ENCODE measurements around the gene CD93. TPM values are rescaled to one million over a fixed set of nuclear protein-coding genes. Genes with fewer than 3 reads are reported as not detected.

The CD93 gene
- total RNA-seq, 1 donor from 2014 or later: not detected

- no peaks in the 10 kb centered on the region for H3K27me3 Mint-ChIP-seq
- no peak for TF ChIP-seq CTCF (IDR thresholded peaks at IDR 0.05)
- no peaks in the 10 kb centered on the region for H3K4me1 Mint-ChIP-seq
- no peak overlapping the region for H3K4me3 Mint-ChIP-seq
- H3K27ac Mint-ChIP-seq: no peak overlapping the region
- no peaks in the 10 kb centered on the region for H3K9me3 Mint-ChIP-seq
- POLR2A ChIA-PET: no interaction called here
- CTCF ChIA-PET: no interaction called here
- intact Hi-C loops (cut with micrococcal nuclease): no loop called here
- H3K36me3 Mint-ChIP-seq (ENCODE audit: low read depth): no peaks in the 10 kb centered on the region
- DNase-seq: no peak
- no peak for ATAC-seq (ENCODE audit: low read depth)
Observed at GRCh38 chr20:23103284-23104018, 17.3 kb upstream of the CD93 start.

GRCh38 chr20:23101696-23102406 lies 15.7 kb upstream of the CD93 start:
- Mint-ChIP-seq H3K9me3 (no peaks in the 10 kb centered on the region), H3K4me1 (no peaks in the 10 kb centered on the region), H3K4me3 (no peak overlapping the region), H3K27ac (no peak overlapping the region), H3K27me3 (no peaks in the 10 kb centered on the region), H3K36me3 (ENCODE audit: low read depth) (no peaks in the 10 kb centered on the region)
- CTCF ChIA-PET: no interaction called here
- TF ChIP-seq CTCF (IDR thresholded peaks at IDR 0.05): no peak
- POLR2A ChIA-PET: no interaction called here
- ATAC-seq (ENCODE audit: low read depth): no peak
- intact Hi-C loops (cut with micrococcal nuclease): no loop called here
- no peak for DNase-seq

- ChIA-PET CTCF (no interaction called here), POLR2A (no interaction called here)
- Mint-ChIP-seq H3K36me3 (ENCODE audit: low read depth) (no peaks in the 10 kb centered on the region), H3K4me1 (no peaks in the 10 kb centered on the region), H3K27me3 (no peaks in the 10 kb centered on the region), H3K27ac (no peak overlapping the region), H3K4me3 (no peak overlapping the region), H3K9me3 (no peaks in the 10 kb centered on the region)
- TF ChIP-seq CTCF (IDR thresholded peaks at IDR 0.05): no peak
- intact Hi-C loops (cut with micrococcal nuclease): no loop called here
- no peak for ATAC-seq (ENCODE audit: low read depth)
- no peak for DNase-seq
Observed at GRCh38 chr20:23100720-23101107, 14.6 kb upstream of the CD93 start.

- ChIA-PET POLR2A (no interaction called here), CTCF (no interaction called here)
- Mint-ChIP-seq H3K4me1 (no peaks in the 10 kb centered on the region), H3K9me3 (no peaks in the 10 kb centered on the region), H3K27ac (no peak overlapping the region), H3K4me3 (no peak overlapping the region), H3K27me3 (no peaks in the 10 kb centered on the region), H3K36me3 (ENCODE audit: low read depth) (no peaks in the 10 kb centered on the region)
- no peak for TF ChIP-seq CTCF (IDR thresholded peaks at IDR 0.05)
- DNase-seq (no peak), ATAC-seq (ENCODE audit: low read depth) (no peak)
- intact Hi-C loops (cut with micrococcal nuclease): no loop called here
Observed at GRCh38 chr20:23099791-23100719, 13.9 kb upstream of the CD93 start.
